K562 (cell line): ENCODE data around the gene SLC7A5. TPM values are rescaled to one million over a fixed set of nuclear protein-coding genes. Genes with fewer than 3 reads are reported as not detected.

Experiments
- BCL6 ChIP-seq: fragments of 250-450 bp; sonication (Bioruptor Pico); IDR thresholded peaks from 2 replicates; pipeline ENCODE4 v1.4.0; 2020
- CLOCK ChIP-seq: fragments of 250-450 bp; sonication (Bioruptor Pico); IDR thresholded peaks from 2 replicates; pipeline ENCODE4 v1.4.0; 2020; ENCODE audit warnings: mild to moderate bottlenecking, moderate library complexity, borderline replicate concordance
- EWSR1 ChIP-seq: fragments of 450-650 bp; IDR thresholded peaks from 2 replicates; pipeline ENCODE4 v1.6.1; 2018; ENCODE audit warnings: borderline replicate concordance, mild to moderate bottlenecking, low read depth, moderate library complexity; ENCODE audit not compliant: partially characterized antibody
- JUND ChIP-seq, 2 experiments: IDR thresholded peaks; 2 replicates in 1 of 2; 3 replicates in 1 of 2; pipeline ENCODE4 v1.6.1; 2011; ENCODE audit warnings: borderline replicate concordance in 2 of 2, low read depth in 2 of 2, low read length in 2 of 2, improper control_type of control experiment in 1 of 2, missing biosample characterization in 1 of 2, missing genetic modification characterization in 1 of 2, missing genetic modification reagents in 1 of 2
- NONO ChIP-seq, 2 experiments: fragments of 200-400 bp in 1 of 2; fragments of 450-650 bp in 1 of 2; formaldehyde crosslinking in 1 of 2; IDR thresholded peaks; 2 replicates each; pipeline ENCODE4 v1.6.1; 2017; ENCODE audit warnings: low read depth in 2 of 2, mild to moderate bottlenecking in 2 of 2, moderate library complexity in 2 of 2, low read length in 1 of 2
- PYGO2 ChIP-seq: fragments of 450-650 bp; IDR thresholded peaks from 2 replicates; pipeline ENCODE4 v1.6.1; 2016; ENCODE audit warnings: mild to moderate bottlenecking, missing genetic modification characterization, moderate library complexity, missing compliant biosample characterization
- RFX5 ChIP-seq: IDR thresholded peaks from 2 replicates; pipeline ENCODE4 v1.6.1; 2011; ENCODE audit warnings: low read depth, mild to moderate bottlenecking, improper control_type of control experiment, low read length
- SMARCE1 ChIP-seq: fragments of 450-650 bp; IDR thresholded peaks from 2 replicates; pipeline ENCODE4 v1.7.1; 2016; ENCODE audit warnings: mild to moderate bottlenecking
- SRSF9 ChIP-seq: fragments of 200-400 bp; formaldehyde crosslinking; IDR thresholded peaks from 2 replicates; pipeline ENCODE4 v1.6.1; 2017; ENCODE audit warnings: low read depth, low read length, borderline replicate concordance
- TFAM ChIP-seq: fragments of 250-450 bp; sonication (Bioruptor Pico); conservative IDR thresholded peaks from 2 replicates; pipeline ENCODE4 v1.5.0; 2021; ENCODE audit warnings: mild to moderate bottlenecking, moderate library complexity
- ZC3H8 ChIP-seq: fragments of 450-650 bp; IDR thresholded peaks from 2 replicates; pipeline ENCODE4 v1.6.1; 2017
- ZKSCAN1 ChIP-seq: fragments of 150-350 bp; IDR thresholded peaks from 2 replicates; pipeline ENCODE4 v1.6.1; 2016; ENCODE audit warnings: low read depth, low read length
- ZNF830 ChIP-seq: fragments of 250-450 bp; sonication (Bioruptor Pico); IDR thresholded peaks from 2 replicates; pipeline ENCODE4 v1.5.0; 2021; ENCODE audit warnings: mild to moderate bottlenecking
- polyA plus RNA-seq, 8 experiments: library from polyadenylated mRNA; depleted of rRNA in 4 of 8; stranded (reverse) in 5 of 8; unstranded in 3 of 8; fragments of >200 nt; fragmentation: Nextera tagmentation in 2 of 8; fragmentation: Illumina TruSeq in 1 of 8; extraction: Ambion mirVana in 2 of 8; extraction: Trizol in 1 of 8; gene quantifications; 2 replicates each; pipeline versions ENCODE4 v1.2.1 to v1.2.3, GENCODE V29; 2011 to 2014; ENCODE audit warnings: inconsistent platforms in 1 of 8, missing spikeins in 1 of 8
- total RNA-seq, 7 experiments: library from RNA; depleted of rRNA in 6 of 7; stranded (reverse); fragments of >200 nt in 6 of 7; fragmentation: Illumina TruSeq in 2 of 7; extraction: Trizol in 2 of 7; gene quantifications; 2 replicates each; pipeline versions ENCODE4 v1.2.1 to v1.2.3, GENCODE V29; 2011 to 2021; ENCODE audit warnings: low replicate concordance in 1 of 7
- TF ChIP-seq, protein P1 (sequence below), 2 experiments: fragments of 450-650 bp; IDR thresholded peaks; 2 replicates each; pipeline ENCODE4 v1.6.1; 2016; ENCODE audit warnings: mild to moderate bottlenecking in 2 of 2, borderline replicate concordance in 1 of 2, low read depth in 1 of 2, moderate library complexity in 1 of 2

Gene SLC7A5
- total and polyA plus RNA-seq, 9 of the 15 experiments (the other 6 are each of a cell fraction or from before 2014, with no cell fraction given) = 1.9 to 220 (median 18.6) TPM

- TF ChIP-seq CLOCK (CRISPR knock-in tag) (no peak), PYGO2 (tag) (peak; percentile 36; the same call in 1 of the 2 replicates), SMARCE1 (0 out of 2 replicates have a peak, but pooled peaks have one; percentile 8), JUND (IDR thresholded peaks at IDR 0.05; ENCODE audit: borderline replicate concordance, low read depth, low read length) (peak; percentile 85), JUND (tag; IDR thresholded peaks at IDR 0.05; ENCODE audit: borderline replicate concordance, low read depth, low read length) (peak; percentile 55; the same call in 1 of the 3 replicates), SRSF9 (no peak), BCL6 (no peak), ZC3H8 (no peak), ZKSCAN1 (no peak), NONO (IDR thresholded peaks at IDR 0.05; ENCODE audit: low read depth in 2 of 2, low read length in 1 of 2) (no peak), TFAM (CRISPR knock-in tag) (no peak), EWSR1 (no peak), ZNF830 (CRISPR knock-in tag) (no peak), RFX5 (no peak)
- TF ChIP-seq, protein P1, sequence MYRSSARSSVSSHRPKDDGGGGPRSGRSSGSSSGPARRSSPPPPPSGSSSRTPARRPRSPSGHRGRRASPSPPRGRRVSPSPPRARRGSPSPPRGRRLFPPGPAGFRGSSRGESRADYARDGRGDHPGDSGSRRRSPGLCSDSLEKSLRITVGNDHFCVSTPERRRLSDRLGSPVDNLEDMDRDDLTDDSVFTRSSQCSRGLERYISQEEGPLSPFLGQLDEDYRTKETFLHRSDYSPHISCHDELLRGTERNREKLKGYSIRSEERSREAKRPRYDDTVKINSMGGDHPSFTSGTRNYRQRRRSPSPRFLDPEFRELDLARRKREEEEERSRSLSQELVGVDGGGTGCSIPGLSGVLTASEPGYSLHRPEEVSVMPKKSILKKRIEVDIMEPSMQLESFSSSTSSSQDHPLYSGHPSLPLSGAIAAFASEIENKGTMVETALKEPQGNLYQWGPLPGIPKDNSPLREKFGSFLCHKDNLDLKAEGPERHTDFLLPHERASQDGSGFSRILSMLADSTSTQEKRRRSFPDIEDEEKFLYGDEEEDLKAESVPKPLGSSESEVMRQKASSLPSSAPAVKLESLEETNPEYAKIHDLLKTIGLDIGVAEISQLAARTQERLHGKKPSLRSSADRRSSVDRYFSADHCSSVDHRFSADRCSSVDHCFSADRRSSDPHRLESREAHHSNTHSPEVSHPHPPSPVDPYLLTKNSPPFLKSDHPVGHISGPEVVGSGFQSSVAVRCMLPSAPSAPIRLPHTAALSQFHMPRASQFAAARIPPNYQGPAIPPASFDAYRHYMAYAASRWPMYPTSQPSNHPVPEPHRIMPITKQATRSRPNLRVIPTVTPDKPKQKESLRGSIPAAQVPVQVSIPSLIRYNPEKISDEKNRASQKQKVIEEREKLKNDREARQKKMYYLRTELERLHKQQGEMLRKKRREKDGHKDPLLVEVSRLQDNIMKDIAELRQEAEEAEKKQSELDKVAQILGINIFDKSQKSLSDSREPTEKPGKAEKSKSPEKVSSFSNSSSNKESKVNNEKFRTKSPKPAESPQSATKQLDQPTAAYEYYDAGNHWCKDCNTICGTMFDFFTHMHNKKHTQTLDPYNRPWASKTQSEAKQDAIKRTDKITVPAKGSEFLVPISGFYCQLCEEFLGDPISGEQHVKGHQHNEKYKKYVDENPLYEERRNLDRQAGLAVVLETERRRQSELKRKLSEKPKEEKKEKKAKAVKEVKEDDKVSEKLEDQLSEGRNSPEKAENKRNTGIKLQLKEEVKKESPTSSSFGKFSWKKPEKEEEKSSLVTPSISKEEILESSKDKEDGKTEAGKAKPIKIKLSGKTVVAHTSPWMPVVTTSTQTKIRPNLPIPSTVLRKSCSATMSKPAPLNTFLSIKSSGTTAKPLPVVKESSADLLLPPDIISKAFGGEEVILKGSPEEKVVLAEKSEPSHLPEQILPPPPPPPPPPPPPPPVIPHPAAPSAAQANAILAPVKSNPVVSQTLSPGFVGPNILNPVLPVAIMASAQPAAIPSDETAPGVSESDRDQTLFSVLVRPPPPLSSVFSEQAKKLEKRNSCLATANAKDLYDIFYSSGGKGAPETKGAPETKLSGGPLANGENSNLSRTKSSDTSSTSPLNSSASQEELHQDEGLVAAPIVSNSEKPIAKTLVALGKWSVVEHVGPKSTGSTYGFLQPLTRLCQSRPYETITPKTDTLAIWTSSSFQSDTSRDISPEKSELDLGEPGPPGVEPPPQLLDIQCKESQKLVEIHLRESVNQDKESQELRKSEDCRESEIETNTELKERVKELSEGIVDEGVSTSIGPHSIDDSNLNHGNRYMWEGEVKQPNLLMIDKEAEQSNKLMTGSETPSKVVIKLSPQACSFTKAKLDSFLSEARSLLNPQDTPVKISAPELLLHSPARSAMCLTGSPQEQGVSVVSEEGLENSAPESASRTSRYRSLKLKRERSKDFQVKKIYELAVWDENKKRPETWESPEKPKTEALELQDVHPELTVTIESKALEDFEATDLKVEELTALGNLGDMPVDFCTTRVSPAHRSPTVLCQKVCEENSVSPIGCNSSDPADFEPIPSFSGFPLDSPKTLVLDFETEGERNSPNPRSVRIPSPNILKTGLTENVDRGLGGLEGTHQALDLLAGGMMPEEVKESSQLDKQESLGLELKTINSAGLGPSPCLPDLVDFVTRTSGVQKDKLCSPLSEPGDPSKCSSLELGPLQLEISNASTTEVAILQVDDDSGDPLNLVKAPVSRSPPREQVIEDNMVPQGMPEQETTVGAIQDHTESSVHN (IDR thresholded peaks at IDR 0.05; ENCODE audit: borderline replicate concordance in 1 of 2, low read depth in 1 of 2) = peak in 1 of 2 experiments; percentile 31; a peak in 1 of 4 replicates
Measured at GRCh38 chr16:87806641-87807546, 62.4 kb downstream of the SLC7A5 start (continued).
